NK-92 treated with Interleukin-12 subunit alpha and Interleukin-12 subunit beta, amount 100 ng/mL, for 24 hours (cell line): Measurements from ENCODE around the gene SLC39A6.
"Not testable (repeated sequence)": the region's sequence is repeated elsewhere in the genome, so short reads cannot be mapped to it uniquely, and the experiment has no call there.

Source experiments
- DNase-seq: peaks from one replicate; lab custom pipeline; 2025; lab: John Stamatoyannopoulos, UW

The SLC39A6 gene, protein sequence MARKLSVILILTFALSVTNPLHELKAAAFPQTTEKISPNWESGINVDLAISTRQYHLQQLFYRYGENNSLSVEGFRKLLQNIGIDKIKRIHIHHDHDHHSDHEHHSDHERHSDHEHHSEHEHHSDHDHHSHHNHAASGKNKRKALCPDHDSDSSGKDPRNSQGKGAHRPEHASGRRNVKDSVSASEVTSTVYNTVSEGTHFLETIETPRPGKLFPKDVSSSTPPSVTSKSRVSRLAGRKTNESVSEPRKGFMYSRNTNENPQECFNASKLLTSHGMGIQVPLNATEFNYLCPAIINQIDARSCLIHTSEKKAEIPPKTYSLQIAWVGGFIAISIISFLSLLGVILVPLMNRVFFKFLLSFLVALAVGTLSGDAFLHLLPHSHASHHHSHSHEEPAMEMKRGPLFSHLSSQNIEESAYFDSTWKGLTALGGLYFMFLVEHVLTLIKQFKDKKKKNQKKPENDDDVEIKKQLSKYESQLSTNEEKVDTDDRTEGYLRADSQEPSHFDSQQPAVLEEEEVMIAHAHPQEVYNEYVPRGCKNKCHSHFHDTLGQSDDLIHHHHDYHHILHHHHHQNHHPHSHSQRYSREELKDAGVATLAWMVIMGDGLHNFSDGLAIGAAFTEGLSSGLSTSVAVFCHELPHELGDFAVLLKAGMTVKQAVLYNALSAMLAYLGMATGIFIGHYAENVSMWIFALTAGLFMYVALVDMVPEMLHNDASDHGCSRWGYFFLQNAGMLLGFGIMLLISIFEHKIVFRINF

GRCh38 chr18:36129300-36130038 is at the start of gene SLC39A6, which contains the start of gene ELP2:
Gene SLC39A6 (minus strand): TSS chr18:36129340. CDS start chr18:36127007, 2,333 bp downstream.
Gene ELP2 (plus strand): TSS chr18:36129899. CDS start chr18:36129934, 35 bp downstream.
- DNase-seq: peak; percentile 87

DNA sequence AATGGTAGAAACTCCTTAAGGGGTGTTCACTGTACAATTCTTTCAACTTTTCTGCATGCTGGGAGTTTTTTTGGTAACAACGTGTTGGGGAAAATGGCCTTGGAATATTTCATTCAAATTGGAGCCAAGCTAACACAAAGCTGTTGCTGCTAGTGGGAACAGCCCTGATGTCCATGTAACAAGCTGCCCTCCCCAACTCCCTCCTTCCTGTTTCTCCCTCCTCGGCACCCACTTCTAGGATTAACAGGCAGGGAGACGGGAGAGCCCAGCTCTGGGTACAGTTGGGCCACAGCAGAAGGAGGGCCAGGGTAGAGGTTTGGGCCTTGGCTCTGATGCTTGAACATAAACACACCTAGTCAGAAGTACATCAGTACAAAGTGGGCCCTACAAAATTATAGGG is 48.8 kb upstream of the SLC39A6 start:
- DNase-seq: no peak

DNA sequence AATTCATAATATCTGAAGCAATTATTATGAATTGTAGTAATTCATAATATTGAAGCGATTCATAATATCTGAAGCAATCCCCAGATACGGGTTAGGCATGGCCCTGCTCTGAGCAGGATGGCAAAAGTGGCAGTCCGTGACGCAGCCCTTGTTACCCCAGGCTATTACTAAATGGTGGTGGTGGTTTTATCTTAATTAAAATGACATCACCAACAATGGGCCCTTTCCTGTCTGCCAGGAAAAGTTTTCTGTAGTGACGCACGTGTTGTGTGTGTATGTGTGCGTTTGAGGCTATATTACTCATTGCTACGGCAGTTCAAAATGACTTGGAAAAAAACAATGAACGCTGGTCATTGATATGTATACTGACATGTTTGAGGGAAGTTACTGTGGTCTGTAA is 47.6 kb upstream of the SLC39A6 start:
- no peak for DNase-seq

DNA sequence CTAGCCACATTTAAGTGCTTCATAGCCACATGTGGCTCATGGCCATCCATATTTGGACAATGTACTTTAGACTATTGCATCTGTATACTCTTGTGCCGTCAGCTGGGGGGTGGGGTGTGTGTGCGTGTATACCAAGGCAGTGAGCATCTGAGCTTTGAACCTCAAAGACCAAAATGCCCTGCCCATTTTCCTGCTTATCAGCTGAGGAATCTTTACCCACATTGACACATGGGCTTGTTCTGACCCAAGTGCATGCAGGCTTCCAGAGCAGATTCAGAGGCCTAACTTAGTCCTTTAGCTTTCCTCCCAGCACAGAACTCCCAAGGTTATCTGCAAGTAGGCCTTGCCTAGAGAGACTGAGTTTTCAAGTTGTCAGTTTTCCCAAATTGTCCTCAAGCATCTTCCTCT is 47.0 kb upstream of the SLC39A6 start:
- no peak for DNase-seq

DNA sequence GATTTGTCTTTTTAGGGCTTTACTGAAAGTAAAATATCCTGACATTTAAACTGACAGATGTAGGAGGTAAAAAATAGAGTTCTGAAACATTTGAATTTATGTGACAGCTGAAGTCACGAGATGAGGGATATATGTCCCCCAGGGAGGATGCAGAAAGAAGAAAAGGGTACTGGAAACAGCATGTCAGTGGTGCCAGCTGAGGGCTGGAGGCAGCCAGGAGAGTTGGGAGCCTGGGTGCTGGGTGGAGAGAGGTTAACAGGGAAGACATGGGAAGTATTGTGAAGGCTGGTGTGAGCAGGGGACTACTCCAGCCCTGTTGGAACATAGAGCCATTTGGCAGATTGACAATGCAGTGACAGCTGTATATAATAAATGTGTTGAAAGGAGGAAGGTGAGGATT is 46.3 kb upstream of the SLC39A6 start:
- DNase-seq: no peak

DNA sequence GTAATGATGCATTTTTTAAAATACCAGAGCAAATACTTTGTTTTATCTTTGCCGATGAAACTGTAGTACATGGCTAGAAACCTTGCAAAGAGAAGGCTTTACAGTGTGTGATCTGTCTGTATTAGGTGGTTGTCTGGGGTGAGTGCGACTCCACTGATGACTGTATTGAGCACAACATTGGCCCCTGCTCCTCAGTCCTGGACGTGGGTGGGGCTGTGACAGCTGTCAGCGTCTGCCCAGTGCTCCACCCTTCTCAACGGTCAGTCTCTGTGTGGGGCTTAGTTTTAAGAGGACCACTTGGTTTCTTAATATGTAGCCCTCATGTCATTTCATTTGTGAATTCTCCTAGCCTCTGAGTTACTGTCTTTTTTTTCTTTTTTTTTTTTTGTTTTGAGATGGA is 40.8 kb upstream of the SLC39A6 start:
- DNase-seq: no peak

- not testable (repeated sequence) for DNase-seq
Measured at GRCh38 chr18:36168296-36168695, 39.2 kb upstream of the SLC39A6 start.

DNA sequence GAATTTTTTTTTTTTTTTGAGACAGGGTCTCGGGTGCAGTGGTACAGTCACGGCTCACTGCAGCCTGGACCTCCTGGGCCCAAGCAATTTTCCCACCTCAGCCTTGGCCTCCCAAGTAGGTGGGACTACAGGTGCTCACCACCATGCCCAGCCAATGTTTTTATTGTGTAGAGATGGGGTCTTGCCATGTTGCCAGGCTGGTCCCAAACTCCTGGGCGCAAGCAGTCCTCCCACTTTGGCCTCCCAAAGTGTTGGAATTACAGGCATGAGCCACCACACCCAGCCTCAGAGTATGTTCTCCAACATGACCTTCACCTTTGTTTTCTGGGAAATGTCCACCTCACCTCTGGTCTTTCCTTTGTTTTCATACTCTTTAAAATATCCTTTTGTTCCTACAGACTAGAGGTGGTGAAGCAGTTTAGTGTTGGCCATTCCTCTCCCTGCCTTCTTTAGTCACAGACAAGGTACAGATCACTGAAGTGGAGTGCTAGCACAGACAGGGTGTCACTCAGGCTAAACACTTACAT is 38.6 kb upstream of the SLC39A6 start:
- no peak for DNase-seq

DNA sequence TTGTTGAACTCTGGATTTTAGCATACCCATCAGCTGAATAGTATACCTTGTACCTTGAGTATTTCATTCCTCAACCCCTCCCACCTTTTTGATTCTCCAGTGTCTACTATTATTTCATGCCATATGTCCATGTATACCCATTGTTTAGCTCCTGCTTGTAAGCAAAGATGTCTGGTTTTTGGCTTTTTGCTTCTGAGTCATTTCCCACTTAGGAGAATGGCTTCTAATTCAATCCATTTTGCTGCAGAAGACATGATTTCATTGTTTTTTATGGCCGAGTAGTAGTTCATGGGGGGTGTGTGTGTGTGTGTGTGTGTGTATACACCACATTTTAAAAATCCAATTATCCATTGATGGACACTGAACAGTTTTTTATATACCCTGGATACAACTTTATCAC is 33.8 kb upstream of the SLC39A6 start:
- no peak for DNase-seq

- DNase-seq: no peak
Measured at GRCh38 chr18:36160959-36161371, 31.8 kb upstream of the SLC39A6 start.

DNA sequence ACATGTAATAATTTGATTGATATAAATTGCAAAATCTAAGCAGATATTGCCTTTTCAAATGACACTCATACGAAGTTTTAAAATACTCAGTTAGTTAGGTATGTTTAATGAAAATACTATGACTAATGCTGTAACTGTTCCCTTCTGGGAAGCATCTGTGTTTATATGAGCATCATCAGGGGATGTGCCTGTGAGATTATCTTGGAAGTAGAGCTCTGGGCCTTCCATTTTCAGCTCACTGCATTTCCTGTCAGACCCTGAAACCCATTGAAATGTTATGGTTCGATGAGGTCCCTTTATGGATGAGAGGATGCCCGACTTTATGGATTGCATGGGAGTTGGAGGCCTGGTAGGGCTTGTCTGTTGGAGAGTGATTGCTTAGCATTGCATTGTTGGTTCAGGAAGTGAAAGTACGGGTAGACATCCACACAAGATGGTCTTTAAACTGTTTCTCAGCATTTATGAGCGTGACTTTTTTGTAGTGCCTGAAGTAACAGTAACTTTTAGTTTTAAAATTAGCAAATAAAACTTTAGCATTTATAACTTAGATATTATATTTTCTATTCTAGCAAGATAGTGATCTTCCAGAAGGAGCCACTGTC is 29.2 kb upstream of the SLC39A6 start:
- no peak for DNase-seq

GRCh38 chr18:36157441-36157840 is 28.3 kb upstream of the SLC39A6 start:
- DNase-seq: no peak

- no peak for DNase-seq
Measured at GRCh38 chr18:36155851-36156757, 27.0 kb upstream of the SLC39A6 start.

DNA sequence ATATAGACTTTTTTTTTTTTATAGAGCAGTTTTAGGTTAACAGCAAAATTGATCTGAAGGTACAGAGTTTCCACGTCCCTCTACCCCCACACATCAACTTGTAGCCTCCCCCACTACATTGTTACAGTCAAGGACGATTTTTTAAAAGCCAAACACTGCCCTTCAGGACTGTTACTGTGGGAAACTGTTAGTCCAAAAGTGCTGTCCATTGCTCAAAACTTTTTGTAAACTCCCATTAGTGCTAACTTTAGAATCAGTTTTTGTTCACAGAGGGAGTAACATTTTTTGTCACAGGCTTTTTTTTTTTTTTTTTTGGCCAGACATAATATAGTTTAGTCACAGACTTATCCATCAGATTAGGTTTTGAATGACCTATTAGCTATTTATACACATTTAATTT is 24.6 kb upstream of the SLC39A6 start:
- DNase-seq: no peak

- DNase-seq: no peak
Measured at GRCh38 chr18:36153203-36153602, 24.1 kb upstream of the SLC39A6 start.

DNA sequence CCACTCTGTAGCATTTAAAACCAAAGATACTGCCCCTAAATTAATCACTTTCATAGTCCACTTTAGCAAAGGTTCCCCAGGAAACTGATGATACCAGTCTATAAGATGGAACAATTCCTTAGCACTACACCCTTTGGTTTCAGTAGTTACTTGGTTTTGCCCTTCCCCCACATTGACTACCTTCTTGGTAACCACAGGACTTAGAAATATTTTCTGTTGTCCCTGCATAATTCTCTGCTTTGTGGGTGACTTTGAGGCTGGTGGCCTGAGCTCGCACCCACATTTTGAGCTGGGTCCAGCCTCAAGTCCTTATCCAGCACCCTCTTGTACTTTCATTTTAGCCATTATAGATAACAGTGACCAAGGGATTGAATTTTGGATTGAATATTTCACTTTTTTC is 23.6 kb upstream of the SLC39A6 start:
- no peak for DNase-seq

GRCh38 chr18:36149514-36150289 is 20.6 kb upstream of the SLC39A6 start:
- DNase-seq: no peak

DNA sequence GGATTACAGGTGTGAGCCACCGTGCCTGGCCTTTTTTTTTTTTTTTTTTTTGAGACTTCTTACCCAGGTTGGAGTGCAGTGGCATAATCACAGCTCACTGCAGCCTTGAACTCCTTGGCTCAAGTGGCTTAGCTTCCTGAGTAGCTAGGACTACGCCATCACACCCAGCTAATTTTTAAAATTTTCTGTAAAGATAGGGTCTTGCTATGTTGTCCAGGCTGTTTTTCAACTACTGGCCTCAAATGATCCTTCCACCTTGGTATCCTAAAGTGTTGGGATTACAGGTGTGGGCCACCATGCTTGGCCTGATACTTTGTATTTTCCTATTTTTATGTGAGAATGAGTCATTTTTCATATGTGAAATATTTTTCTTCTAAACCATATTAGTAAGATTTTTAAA is 14.3 kb upstream of the SLC39A6 start:
- no peak for DNase-seq

DNA sequence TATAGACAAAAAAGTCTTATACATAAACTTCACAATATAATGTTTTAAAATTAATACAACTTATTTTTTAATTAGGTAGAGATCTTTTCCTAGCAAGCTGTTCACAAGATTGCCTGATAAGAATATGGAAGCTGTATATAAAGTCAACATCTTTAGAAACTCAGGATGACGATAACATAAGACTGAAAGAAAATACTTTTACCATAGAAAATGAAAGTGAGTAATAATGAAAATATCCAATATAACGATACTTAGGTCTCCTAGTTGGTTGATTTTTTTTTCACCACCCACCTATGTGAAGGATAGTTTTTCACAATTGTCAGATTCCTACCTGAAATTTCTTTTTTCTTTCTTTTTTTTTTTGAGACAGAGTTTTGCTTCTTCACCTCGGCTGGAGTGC is 13.6 kb upstream of the SLC39A6 start:
- no peak for DNase-seq

- DNase-seq: peak; percentile 11
Measured at GRCh38 chr18:36141576-36141975, 12.4 kb upstream of the SLC39A6 start.
